Panc1 (cell line): ENCODE results near the gene PLCL1.

Experiments
- CTCF ChIP-seq: fragments of 450-650 bp; IDR thresholded peaks from 2 replicates; pipeline ENCODE4 v1.5.1; 2017; ENCODE audit warnings: mild to moderate bottlenecking
- POLR2AphosphoS5 ChIP-seq: IDR thresholded peaks from 2 replicates; pipeline ENCODE4 v1.6.1; 2012; ENCODE audit warnings: mild to moderate bottlenecking, low read depth, low read length, moderate library complexity

- no peak for TF ChIP-seq POLR2AphosphoS5
- no peak for TF ChIP-seq CTCF
Measured at GRCh38 chr2:197784956-197785941, 19.1 kb upstream of the PLCL1 start, which contains the start of gene BOLL.
